Measurements from ENCODE around the gene CAMTA1.

- TF ChIP-seq POLR2A (IDR thresholded peaks at IDR 0.05): no peak
- no peak for TF ChIP-seq CTCF (IDR thresholded peaks at IDR 0.05)
- TF ChIP-seq POLR2AphosphoS5 (IDR thresholded peaks at IDR 0.05): no peak
- no peak for TF ChIP-seq EP300 (IDR thresholded peaks at IDR 0.05)
Measured at GRCh38 chr1:7388141-7388487, 602.9 kb downstream of the CAMTA1 start.

Measured in stomach (tissue), 4 donors.